ENCODE measurements around the gene PTPRG. TPM values are rescaled to one million over a fixed set of nuclear protein-coding genes. Genes with fewer than 3 reads are reported as not detected.

Gene PTPRG
- total RNA-seq, 1 experiment from 2014 or later, result 32.1 TPM

GRCh38 chr3:61872077-61872706 is 310.8 kb downstream of the PTPRG start:
- Histone ChIP-seq H3K79me2 (ENCODE audit: insufficient read depth, low read length) (no peaks in the 10 kb centered on the region), H3K4me3 (replicated peaks in 1 of 2; ENCODE audit: low read depth in 1 of 2, low read length in 2 of 2) (no peak overlapping the region), H3K9me3 (ENCODE audit: control insufficient read depth in 1 of 2, insufficient read depth in 1 of 2, low read depth in 1 of 2, low read length in 2 of 2) (no peaks in the 10 kb centered on the region), H3K27me3 (ENCODE audit: insufficient read depth, low read length) (no peaks in the 10 kb centered on the region), H3K4me1 (ENCODE audit: control insufficient read depth in 1 of 2, insufficient read depth in 2 of 2, low read length in 2 of 2) (peaks cover 4% of the 10 kb centered on the region in 2 experiments; a peak in 3 of 4 replicates), H3K36me3 (ENCODE audit: control insufficient read depth in 1 of 2, insufficient read depth in 2 of 2, low read length in 2 of 2) (no peaks in the 10 kb centered on the region), H3K9ac (ENCODE audit: low read length) (no peak overlapping the region), H3K4me2 (ENCODE audit: low read length) (no peak overlapping the region), H3K27ac (ENCODE audit: low read depth, low read length) (no peak overlapping the region), H2AFZ (ENCODE audit: low read depth, low read length, poor library complexity, severe bottlenecking) (no peak overlapping the region), H4K20me1 (ENCODE audit: insufficient read depth) (no peaks in the 10 kb centered on the region; the same call in none of the 2 replicates), H3K9me2 (ENCODE audit: insufficient read depth) (no peaks in the 10 kb centered on the region)
- POLR2A ChIA-PET, result no interaction called here
- intact Hi-C loops (cut with micrococcal nuclease), result no loop called here
- BruUV-seq (replicated peaks), result no TSS peak
- no peak for DNase-seq (ENCODE audit: low read depth, low spot score)
- RAD21 ChIA-PET (ENCODE audit: low non-redundant PET in 1 of 2, low total read pairs in 2 of 2, uncharacterized antibody in 2 of 2, unreplicated experiment in 2 of 2), result no interaction called here
- CTCF ChIA-PET, result no interaction called here
- no peak for ATAC-seq
- TF ChIP-seq SIN3A (IDR thresholded peaks at IDR 0.05; ENCODE audit: low read depth), result no peak
- no peak for TF ChIP-seq SRF (IDR thresholded peaks at IDR 0.05; ENCODE audit: low read depth)
- TF ChIP-seq ZFX (IDR thresholded peaks at IDR 0.05), result no peak
- no peak for TF ChIP-seq EGR1 (IDR thresholded peaks at IDR 0.05; ENCODE audit: low read depth)
- TF ChIP-seq EZH2phosphoT487 (IDR thresholded peaks at IDR 0.05; ENCODE audit: borderline replicate concordance), result no peak
- no peak for TF ChIP-seq YY1 (IDR thresholded peaks at IDR 0.05; ENCODE audit: extremely low read depth, insufficient replicate concordance, low read depth, low read length)
- TF ChIP-seq TCF7L2 (IDR thresholded peaks at IDR 0.05; ENCODE audit: borderline replicate concordance, extremely low read depth, insufficient read depth, insufficient read length), result no peak
- no peak for TF ChIP-seq POLR2A (IDR thresholded peaks at IDR 0.05; ENCODE audit: borderline replicate concordance, extremely low read depth, insufficient read depth, insufficient read length)
- TF ChIP-seq ZBTB33 (IDR thresholded peaks at IDR 0.05; ENCODE audit: extremely low read depth, insufficient replicate concordance, low read length), result no peak
- TF ChIP-seq RAD21 (IDR thresholded peaks at IDR 0.05; ENCODE audit: low read depth), result no peak
- TF ChIP-seq CBX3 (IDR thresholded peaks at IDR 0.05; ENCODE audit: low read depth), result no peak
- TF ChIP-seq MAX (IDR thresholded peaks at IDR 0.05), result no peak
- no peak for TF ChIP-seq EZH2 (IDR thresholded peaks at IDR 0.05)
- no peak for TF ChIP-seq FOSL1 (IDR thresholded peaks at IDR 0.05; ENCODE audit: low read depth)
- no peak for TF ChIP-seq CEBPB (IDR thresholded peaks at IDR 0.05; ENCODE audit: low read depth)
- TF ChIP-seq CTCF (IDR thresholded peaks at IDR 0.05 in 2 of 3, conservative IDR thresholded peaks at IDR 0.05 in 1 of 3; ENCODE audit: borderline replicate concordance in 1 of 3, insufficient read depth in 1 of 3, low read depth in 2 of 3, low read length in 2 of 3), result no peak
